Stimulated activated CD4-positive, alpha-beta T cell treated with anti-CD3 and anti-CD28 coated beads, Interleukin-15, amount 100 ng/mL, for 24 hours (primary cell): Measurements from ENCODE around the gene PCDHGA3.

Experiments
- DNase-seq: peaks from one replicate; pipeline ENCODE4 v3.0.0-alpha.2; 2020

PCDHGA3 gene

GRCh38 chr5:141349917-141350619 lies 6.4 kb downstream of the PCDHGA3 start, which contains the start of gene PCDHGB1:
TSS of gene PCDHGB1 (plus strand) at chr5:141350099. CDS start at chr5:141350261, 162 bp downstream.
- peak; percentile 48 for DNase-seq

GRCh38 chr5:141351591-141351990 lies 8.0 kb downstream of the PCDHGA3 start:
- no peak for DNase-seq

GRCh38 chr5:141354900-141355469 lies 11.4 kb downstream of the PCDHGA3 start, which contains the start of gene PCDHGA4:
TSS of gene PCDHGA4 (plus strand) at chr5:141355021. CDS start at chr5:141355108, 87 bp downstream.
- DNase-seq: no peak

GRCh38 chr5:141355641-141356040 lies 12.0 kb downstream of the PCDHGA3 start:
- DNase-seq: no peak

- no peak for DNase-seq
Measured at GRCh38 chr5:141356133-141356532, 12.5 kb downstream of the PCDHGA3 start.

- DNase-seq: no peak
Measured at GRCh38 chr5:141356950-141357349, 13.3 kb downstream of the PCDHGA3 start.

- DNase-seq: no peak
Measured at GRCh38 chr5:141359790-141360426, 16.3 kb downstream of the PCDHGA3 start, which contains the start of gene PCDHGB2. TSS of gene PCDHGB2 (plus strand) at chr5:141359994. CDS start at chr5:141360136, 142 bp downstream.

- no peak for DNase-seq
Measured at GRCh38 chr5:141360685-141361084, 17.1 kb downstream of the PCDHGA3 start.

- no peak for DNase-seq
Measured at GRCh38 chr5:141362719-141363118, 19.1 kb downstream of the PCDHGA3 start.

- no peak for DNase-seq
Measured at GRCh38 chr5:141363952-141364660, 20.5 kb downstream of the PCDHGA3 start, which contains the start of gene PCDHGA5. TSS of gene PCDHGA5 (plus strand) at chr5:141364162. CDS start at chr5:141364331, 169 bp downstream.

GRCh38 chr5:141366016-141366896 lies 22.6 kb downstream of the PCDHGA3 start:
- DNase-seq: no peak

- DNase-seq: peak; percentile 40
Measured at GRCh38 chr5:141369994-141370848, 26.6 kb downstream of the PCDHGA3 start, which contains the start of gene PCDHGB3. TSS of gene PCDHGB3 (plus strand) at chr5:141370242. CDS start at chr5:141370395, 153 bp downstream.

- no peak for DNase-seq
Measured at GRCh38 chr5:141371572-141372475, 28.2 kb downstream of the PCDHGA3 start.

GRCh38 chr5:141373673-141374317 lies 30.2 kb downstream of the PCDHGA3 start, which contains the start of gene PCDHGA6:
TSS of gene PCDHGA6 (plus strand) at chr5:141373891. CDS start at chr5:141374084, 193 bp downstream.
- DNase-seq: no peak

GRCh38 chr5:141374627-141375026 lies 31.0 kb downstream of the PCDHGA3 start:
- no peak for DNase-seq

- DNase-seq: peak; percentile 26
Measured at GRCh38 chr5:141375444-141376155, 32.0 kb downstream of the PCDHGA3 start.

- DNase-seq: no peak
Measured at GRCh38 chr5:141382469-141383294, 39.1 kb downstream of the PCDHGA3 start, which contains the start of gene PCDHGA7. TSS of gene PCDHGA7 (plus strand) at chr5:141382742. CDS start at chr5:141382900, 158 bp downstream.
